HG03442 (cell line): Measurements from ENCODE around the gene CD200.

ENCODE experiments used
- ATAC-seq: cut with Tn5 transposase; IDR thresholded peaks from one replicate; pipeline ENCODE4 v1.9.1; 2021; ENCODE audit warnings: mild to moderate bottlenecking, moderate library complexity; ENCODE audit not compliant: unreplicated experiment

Gene CD200, protein sequence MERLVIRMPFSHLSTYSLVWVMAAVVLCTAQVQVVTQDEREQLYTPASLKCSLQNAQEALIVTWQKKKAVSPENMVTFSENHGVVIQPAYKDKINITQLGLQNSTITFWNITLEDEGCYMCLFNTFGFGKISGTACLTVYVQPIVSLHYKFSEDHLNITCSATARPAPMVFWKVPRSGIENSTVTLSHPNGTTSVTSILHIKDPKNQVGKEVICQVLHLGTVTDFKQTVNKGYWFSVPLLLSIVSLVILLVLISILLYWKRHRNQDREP

DNA sequence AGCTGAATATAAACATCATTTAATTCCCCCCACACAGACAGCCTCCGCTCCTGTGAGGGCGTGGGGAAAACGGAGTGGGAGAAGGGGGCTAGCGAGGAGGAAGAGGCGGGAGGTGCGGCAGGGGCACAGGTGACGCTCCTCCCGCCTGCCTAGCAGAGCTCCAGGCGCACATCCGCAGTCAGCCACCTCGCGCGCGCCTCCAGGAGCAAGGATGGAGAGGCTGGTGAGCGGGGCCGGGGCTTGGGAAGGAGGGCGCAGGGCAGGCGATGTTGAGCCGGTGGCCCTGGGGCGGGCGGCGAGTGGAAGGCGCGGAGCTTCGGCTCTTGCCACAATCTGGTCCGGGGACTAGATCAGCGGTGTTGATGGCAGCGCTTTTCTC, at the start of gene CD200:
CD200 (plus strand) TSS at position 155 of the 379 bp plus-strand sequence; CDS start at position 212, 57 bp downstream.
- peak; percentile 75 for ATAC-seq

DNA sequence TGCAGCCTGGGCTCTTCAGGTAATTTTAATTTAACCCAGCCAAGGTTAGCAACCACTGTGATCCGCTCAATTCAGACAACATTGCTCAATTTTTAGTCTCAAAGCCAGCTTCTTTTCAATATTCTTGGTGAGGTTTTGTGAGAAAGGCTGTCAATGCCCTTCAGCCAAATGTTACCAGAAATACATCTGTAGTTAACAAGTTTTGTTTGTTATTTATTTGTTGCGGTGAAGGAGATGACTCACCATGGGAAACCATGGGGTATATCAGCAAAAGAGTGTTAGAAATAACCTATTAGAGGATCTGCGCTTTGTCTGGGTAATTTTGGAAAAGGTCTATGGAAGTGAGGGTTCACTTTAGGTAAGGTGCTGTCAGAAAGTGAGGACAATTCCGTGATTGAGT, 43.9 kb upstream of the CD200 start:
- no peak for ATAC-seq

DNA sequence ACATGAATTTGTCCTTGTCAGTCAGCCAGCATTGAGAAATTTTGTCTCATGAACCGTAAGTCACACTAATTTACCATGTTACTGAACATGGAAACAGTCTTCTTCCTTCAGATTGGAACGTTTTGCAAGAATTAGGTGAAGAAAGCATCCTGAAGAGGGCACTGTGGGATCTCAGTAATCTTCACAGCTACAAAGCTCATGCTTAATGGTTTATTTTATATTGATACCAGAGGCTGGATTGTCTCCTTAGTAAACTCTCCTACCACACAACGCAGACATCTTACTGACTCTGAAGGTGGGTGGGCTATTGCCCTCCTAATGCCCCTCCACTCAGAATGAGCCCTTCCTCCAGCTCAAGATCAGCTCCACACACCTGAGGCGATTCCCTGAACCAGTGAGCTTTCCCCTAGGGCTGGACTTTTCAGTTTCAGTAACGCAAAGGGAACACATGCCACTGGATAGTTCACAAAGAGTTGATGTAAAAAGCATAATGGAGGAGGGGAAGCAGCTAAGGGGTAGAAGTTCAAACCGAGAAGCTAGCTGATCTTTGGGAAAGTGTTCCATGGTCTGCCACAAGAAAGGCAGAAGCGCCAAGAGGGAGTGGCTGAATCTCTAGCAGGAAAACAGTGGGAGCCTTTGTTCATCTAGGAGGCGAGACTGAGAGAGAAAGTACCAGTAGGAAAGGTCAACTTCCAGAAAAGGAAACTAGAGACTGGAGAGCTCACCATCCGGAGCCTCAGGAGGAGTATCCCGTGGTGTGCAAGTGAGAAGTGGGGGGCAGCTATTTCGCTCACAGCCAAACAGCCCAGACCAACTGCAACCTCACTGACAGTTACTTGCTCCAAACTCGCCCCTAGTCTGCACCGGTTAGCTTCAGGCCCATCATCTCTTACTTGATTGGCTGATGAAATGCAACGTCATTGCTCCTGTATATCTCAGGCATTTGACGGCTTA, 39.3 kb upstream of the CD200 start, which contains the start of gene SLC9C1:
SLC9C1 (minus strand) TSS at position 849 of the 954 bp plus-strand sequence. CDS start 7,425 bp downstream, outside the sequence.
- ATAC-seq = peak; percentile 62

DNA sequence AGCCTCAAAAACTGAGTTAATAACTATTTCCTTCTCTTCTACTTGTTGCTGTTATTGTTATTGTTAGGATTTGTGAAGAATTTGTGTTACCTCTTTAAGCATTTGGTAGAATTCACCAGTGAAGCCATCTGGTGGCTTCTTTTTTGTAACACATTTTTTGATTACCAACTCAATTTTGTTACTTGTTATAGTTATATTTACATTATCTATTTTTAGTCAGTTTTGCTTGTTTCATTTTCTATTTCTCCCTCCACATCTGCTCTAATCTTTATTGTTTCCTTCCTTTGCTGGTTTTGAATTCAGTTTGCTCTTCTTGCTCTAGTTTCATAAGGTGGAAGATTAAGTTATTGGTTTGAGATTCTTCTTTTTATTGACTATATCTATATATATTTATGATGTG, 35.2 kb upstream of the CD200 start:
- ATAC-seq = no peak

DNA sequence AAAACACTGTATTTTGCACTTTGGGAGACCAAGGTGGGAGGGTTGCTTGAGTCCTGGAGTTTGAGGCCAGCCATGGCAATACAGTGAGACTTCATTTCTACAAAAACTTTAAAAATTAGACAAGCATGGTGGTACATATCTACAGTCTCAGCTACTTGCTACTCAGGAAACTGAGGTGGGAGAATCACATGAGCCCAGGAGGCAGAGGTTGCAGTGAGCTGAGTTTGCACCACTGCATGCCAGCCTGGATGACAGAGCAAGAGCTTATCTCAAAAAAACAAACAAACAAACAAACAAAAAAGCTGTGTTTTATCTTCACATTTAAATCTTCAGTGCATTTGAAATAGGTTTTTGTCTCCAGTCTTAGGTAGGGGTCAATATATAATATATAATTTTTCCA, 34.2 kb upstream of the CD200 start:
- no peak for ATAC-seq

DNA sequence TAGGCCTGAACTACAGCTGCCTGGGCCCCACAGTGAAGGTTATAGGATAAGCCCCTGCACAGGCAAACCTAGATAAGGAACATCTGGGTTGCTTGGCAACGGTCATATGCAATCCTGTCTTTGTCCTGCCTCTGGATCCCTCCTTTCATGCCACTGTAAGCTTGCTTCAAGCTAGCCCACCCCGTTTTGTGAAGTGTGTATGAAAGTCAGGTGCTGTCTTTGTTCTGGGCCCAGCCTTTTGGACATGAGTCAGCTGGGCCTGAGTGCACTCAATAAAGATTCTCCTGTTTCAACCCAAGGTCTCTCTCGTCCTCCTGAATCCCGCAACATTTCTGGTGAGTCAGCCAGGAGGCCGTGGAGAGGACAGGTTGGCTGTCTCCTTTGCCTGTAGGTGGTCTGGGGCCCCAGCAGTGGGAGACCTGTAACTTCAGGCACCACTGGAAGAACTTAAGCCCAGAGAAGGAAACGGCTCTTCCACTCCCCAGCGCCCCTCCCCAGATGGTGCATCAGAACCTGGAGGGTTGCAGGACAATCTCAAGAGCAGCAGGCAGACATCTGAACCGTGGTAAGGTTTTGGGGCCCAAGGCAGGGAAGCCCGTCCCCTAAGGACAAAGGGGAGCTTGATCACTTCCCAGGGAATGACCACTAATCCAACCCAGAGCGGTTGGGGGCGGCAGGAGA, 30.7 kb upstream of the CD200 start:
- no peak for ATAC-seq

DNA sequence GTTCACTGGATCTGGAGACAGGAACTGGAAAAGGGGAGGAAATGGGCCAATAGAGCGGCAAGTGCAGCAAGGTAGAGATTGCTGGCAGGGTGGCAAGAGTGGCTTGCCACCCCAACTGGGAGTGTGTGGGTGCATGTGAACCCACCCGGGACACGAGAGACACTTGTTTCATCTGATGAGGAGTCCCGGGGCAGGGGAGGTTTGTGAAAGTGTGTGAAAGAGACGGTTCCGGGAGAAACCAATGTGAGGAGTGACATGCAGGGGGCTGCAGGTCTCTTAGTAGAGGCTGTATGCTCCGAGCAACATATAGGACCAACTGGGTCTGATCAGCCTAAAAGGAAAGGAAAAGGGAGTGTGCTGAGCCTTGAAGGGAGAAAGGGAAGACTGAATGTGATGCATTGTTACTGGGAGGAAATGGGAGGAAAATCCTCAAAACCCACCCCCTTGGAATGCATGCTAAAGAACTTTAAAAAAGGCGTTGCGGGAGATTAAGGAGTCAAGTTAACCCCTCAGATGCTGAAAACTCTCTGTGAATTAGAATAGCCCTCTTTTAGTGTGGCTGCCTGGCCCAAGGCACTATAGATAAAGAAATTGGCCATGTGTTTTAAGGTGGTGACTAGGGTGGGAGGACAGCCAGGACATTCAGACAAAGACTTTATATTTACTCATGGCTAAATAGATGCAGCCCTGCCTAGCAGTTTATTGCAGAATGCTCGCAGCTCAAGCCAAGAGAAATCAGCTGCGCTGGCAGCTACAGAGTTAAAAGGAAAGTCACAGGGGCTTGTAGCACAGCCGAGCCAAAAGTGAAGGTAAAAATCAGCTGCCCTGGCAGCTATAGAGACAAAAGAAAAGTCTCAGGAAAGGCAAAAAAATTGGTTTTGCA, 29.8 kb upstream of the CD200 start:
- ATAC-seq = peak; percentile 41

DNA sequence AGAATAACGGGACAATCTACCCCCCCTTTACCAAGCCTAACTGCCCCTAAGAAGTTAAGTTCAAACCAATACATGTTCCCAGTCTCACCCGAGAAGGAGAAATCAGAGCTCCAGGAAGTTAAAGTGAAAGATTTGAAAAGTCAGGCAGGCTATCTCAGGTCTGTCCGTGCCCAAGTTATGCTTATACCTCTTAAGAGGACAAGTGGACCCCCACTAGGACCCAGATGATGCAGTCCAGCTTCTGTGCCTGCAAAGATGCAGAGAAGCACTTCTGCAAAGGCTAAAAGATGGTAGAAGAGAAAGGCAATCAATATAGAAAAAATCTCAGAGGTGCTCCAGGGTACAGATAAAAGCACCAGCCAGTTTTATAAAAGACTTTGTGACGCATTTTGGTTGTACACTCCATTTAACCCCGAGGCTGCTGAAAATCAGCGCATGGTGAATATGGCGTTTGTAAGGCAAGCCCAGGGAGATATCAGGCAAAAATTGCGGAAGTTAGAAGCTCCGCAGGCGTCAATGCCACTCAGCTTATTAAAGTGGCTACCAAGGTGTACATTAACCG, 29.1 kb upstream of the CD200 start:
- peak; percentile 43 for ATAC-seq

DNA sequence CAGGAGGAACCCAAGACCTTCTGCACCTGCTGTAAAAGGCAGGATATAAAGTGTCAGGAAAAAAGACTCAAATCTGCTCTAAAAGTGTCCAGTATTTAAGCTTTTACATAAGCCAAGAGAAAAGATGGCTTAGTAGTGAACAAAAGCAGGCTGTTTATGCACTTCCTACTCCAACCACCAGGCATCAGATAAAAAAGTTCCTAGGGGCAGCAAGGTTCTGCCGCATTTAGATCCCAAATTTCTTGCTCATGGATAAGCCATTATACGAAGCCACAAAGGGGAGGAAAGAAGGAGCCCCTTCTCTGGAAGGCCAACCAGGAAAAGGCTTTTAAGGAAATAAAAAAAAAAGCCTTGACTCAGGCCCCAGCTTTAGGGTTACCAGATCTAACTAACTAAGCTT, 28.3 kb upstream of the CD200 start:
- no peak for ATAC-seq

DNA sequence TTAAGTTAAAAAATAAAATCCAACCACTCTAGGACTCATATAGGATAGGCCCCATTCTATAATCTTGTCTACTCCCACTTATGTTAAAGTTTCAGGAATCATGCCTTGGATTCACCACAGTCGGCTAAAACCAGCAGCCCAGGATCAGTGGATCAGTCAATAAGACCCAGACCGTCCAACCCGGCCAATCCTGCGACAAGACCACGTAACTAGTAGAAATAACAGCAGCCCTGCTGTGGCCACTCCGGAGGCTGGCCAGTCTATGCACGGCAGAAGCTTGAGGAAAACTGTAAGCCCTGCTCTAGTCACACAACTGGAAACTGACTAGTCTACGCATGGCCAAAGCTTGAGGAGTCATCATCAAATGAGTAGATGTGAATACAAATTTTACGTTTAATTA, 26.1 kb upstream of the CD200 start:
- no peak for ATAC-seq

DNA sequence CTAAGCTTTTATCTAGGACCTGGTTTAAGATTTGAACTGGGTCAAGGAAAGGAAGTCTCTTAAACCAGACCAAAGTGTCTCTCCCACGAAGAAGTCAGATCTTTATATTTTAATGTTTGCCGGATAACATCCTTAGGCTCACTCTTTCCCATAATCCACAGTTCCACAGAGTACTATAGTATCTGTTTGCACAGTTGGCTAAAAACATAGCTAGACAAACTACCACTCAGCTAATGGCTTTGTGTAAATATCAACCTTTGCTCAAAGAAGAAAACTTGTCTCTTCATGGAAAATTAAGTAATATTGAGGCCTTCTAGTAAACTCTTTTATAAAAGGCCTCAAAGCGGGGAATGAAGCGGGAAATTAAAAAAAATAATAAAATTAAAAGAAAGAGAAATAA, 25.4 kb upstream of the CD200 start:
- no peak for ATAC-seq

DNA sequence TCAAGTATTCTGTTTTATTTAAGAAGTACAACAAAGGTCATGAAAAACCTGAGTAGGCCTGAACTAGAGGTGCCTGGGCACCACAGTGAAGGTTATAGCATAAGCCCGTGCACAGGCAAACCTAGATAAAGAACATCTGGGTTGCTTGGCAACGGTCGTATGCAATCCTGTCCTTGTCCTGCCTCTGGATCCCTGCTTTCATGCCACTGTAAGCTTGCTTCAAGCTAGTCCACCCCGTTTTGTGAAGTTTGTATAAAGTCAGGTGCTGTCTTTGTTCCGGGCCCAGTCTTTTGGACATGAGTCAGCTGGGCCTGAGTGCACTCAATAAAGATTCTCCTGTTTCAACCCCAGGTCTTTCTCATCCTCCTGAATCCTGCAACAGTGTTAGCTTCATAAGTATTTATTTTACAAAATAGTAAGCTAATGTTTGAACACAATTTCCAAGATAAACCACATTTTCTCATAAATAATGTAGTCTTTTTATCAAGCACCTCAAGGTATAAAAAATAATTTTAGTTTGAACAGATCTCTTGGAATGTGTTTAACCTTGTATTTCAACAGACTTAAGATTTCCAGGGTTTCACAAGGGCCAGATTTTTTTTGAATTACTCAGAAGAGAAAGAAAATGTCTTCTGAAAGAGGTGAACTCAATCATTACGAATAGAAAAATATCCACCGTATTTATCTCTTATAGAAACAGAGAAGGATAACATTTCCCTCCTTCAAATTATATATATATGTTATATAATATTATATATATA, 24.6 kb upstream of the CD200 start:
- no peak for ATAC-seq

DNA sequence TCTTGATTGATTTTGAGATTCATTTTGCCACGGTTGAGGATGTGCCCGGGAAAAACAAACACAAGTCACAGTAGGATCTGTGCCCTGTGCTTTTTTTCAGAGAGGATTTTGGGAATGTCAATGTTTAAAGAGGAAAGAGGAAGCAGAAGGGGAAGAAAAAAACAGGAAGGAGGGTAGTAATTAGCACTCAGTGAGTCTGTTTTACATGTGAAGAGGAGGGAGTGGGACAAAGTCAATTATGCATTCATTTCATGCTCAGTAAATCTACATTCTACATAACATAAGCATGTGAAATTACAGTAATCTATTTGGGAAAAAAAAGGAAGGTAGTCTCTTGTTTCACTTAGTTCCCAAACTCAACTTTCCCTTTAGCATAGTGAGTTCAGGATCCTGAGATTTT, 18.3 kb upstream of the CD200 start:
- no peak for ATAC-seq

DNA sequence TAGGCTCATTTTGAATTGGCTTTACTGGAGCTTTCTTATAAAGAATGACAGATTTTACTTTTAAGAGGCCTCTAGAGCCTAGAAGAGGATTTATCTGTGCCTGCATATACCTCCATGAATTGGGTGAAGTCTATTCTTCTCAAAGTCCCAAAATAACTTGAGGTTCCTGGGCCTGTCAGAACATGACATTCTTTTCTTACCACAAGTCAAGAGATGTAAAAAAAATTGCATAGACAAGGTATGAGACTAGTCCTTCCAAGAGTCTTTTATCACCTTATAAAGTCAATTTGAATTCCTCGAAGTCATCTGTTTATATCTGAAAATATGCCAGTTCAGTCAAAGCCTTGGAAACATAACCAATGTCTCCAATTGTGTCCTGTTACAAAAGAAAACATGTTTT, 17.2 kb upstream of the CD200 start:
- no peak for ATAC-seq

DNA sequence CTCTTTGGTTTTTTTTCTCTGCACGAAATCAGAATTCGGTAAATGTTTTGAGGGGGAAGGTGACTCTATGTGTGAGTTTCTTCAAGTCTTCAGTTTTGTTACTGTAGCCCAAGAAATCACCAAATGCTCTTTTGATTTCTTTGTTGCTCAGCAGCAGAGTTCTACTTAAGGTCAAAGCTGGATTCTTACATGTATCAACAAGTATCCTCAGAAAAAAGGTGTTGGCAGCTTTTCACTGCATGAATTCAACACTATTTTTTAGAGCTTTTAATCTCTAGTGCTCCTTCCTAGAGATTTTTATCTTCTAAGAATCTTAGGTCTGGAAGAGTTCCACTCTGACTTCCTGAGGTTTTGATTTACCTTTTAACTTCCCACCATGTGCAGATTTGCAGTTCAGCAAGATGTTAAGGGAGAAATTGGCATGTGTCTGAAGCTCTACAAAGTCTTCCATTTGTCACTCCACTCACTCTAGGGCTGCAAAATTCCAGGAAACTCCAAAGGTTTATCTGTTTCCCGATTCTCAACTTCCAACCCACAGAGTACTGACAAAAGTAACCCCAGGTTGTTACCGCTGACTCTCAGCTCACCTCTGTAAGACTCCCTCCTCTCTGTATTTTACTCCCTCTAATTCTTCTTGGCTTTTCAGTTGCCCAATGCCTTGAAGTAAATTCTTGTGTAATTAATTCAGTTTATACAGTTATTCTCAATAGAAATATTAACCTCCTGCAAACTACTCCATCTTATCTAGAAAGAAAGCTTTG, 13.3 kb upstream of the CD200 start:
- no peak for ATAC-seq

DNA sequence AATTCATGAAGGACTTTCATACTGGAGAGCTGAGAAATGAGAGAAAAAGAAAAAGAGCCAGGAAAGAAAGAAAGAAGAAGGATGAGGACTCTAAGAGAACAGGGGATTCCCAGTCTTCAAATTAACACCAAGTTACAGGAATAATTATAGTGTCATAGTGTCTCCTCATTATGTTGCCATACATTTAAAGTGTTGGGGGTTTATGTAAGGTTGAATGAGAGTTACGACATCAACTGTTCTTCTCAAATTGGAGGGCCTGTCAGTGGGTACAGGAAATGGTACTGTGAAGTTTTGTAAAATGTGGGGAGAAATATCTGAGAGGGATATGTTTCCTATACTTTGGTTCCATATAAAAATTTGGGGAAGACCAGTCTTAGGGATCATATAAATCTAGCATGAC, 12.3 kb upstream of the CD200 start:
- no peak for ATAC-seq

DNA sequence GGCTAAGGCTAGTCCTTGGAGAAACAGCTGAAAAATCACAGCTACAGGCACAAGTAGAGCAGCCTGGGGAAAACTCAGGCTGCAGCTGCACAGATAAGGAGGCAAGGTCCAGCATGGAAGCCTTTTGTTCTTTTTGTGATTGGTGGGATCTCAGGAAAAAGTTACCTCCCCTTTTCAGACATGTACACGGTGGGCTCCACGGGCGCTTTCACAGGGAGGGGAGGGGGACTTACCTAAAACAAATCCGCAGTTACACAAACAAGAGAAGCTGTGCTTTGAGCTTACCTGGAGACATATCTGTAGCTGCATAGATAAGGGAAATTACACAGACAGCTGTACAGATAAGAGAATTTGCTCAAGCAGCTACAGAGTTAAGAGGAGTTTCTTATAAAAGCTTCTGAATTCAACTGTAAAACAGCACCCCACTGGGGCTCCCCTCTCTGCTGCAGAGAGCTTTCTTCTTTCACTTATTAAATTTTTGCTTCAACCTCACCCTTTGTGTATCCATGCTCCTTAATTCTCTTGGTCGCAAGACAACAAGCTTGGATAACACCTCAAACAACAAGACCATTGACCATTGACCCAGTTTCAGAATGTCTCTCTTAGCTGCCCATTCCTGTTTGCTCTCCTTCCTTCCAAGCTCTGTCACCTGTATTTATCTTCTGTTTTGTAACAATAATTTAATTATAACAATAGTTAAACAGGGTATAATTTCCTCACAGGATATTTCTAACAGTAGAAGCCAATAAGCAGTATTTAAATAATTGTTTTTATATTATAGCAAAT, 10.9 kb upstream of the CD200 start:
- ATAC-seq = no peak

DNA sequence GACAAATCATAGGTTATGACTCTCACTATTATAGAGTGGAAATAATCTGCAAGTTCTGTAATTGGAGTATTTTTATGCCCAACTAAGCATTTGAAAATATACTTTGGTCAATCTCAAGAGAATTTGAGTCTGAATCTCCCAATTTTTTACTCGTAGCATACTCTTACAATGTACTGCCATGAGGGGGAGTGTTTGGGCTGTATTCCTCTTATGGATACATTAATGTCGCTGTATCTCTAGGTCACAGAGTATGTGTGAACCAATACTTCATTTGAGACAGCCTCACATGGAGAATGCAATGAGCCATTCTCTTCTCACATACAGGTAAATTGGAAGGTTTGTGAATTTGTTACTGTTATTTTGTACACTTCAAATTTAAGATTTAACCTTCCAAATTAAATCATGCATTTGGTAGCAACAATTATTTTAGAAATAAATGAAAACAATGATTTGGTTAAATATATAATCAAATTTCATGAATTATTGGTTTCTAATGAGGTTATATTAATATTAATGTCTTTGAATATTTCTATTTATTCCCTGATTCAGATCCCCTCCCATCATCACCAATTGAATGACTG, 5.5 kb upstream of the CD200 start:
- ATAC-seq = peak; percentile 98
